MM.1S (cell line): ENCODE measurements around the gene WDR88.

Experiments
- DNase-seq: peaks from one replicate; pipeline ENCODE4 v3.0.0-alpha.2; 2015
- H2AFZ ChIP-seq: fragments of 300-600 bp; sonication (generic); 2 replicates; pipeline ENCODE4 v1.6.0; 2016; ENCODE audit warnings: antibody characterized with exemption, low read length
- H3F3A ChIP-seq: fragments of 300-600 bp; sonication (generic); 2 replicates; pipeline ENCODE4 v1.6.1; 2016; ENCODE audit warnings: mild to moderate bottlenecking, antibody characterized with exemption, low read length, moderate library complexity, mixed read lengths; ENCODE audit not compliant: insufficient read depth
- H3K27ac ChIP-seq: fragments of 300-600 bp; sonication (generic); 2 replicates; pipeline ENCODE4 v1.5.1; 2016; ENCODE audit warnings: mild to moderate bottlenecking, low read length
- H3K27me3 ChIP-seq: fragments of 300-600 bp; sonication (generic); replicated peaks from 2 replicates; pipeline ENCODE4 v1.6.0; 2016; ENCODE audit warnings: low read length; ENCODE audit not compliant: insufficient read depth
- H3K36me3 ChIP-seq: fragments of 300-600 bp; sonication (generic); replicated peaks from 2 replicates; pipeline ENCODE4 v1.6.1; 2016; ENCODE audit warnings: mild to moderate bottlenecking, low read length, mixed read lengths; ENCODE audit not compliant: insufficient read depth
- H3K4me1 ChIP-seq: fragments of 300-600 bp; sonication (generic); 2 replicates; pipeline ENCODE4 v1.6.1; 2016; ENCODE audit warnings: low read length, mixed read lengths
- H3K4me2 ChIP-seq: fragments of 300-600 bp; sonication (generic); 2 replicates; pipeline ENCODE4 v1.6.0; 2016; ENCODE audit warnings: low read depth, low read length
- H3K4me3 ChIP-seq: fragments of 300-600 bp; sonication (generic); 2 replicates; pipeline ENCODE4 v1.5.1; 2016; ENCODE audit warnings: low read length, mixed read lengths
- H3K79me2 ChIP-seq: fragments of 300-600 bp; sonication (generic); 2 replicates; pipeline ENCODE4 v1.6.1; 2016; ENCODE audit warnings: mixed run types, low read length, mixed read lengths
- H3K9ac ChIP-seq: fragments of 300-600 bp; sonication (generic); 2 replicates; pipeline ENCODE4 v1.6.1; 2016; ENCODE audit warnings: low read length, mixed read lengths
- H3K9me2 ChIP-seq: fragments of 300-600 bp; sonication (generic); replicated peaks from 2 replicates; pipeline ENCODE4 v1.6.1; 2016; ENCODE audit warnings: mild to moderate bottlenecking, low read length, mixed read lengths; ENCODE audit not compliant: insufficient read depth
- H3K9me3 ChIP-seq: fragments of 300-600 bp; sonication (generic); replicated peaks from 2 replicates; pipeline ENCODE4 v1.6.1; 2016; ENCODE audit warnings: mild to moderate bottlenecking, low read length, mixed read lengths; ENCODE audit not compliant: insufficient read depth
- H4K20me1 ChIP-seq: fragments of 300-600 bp; sonication (generic); 2 replicates; pipeline ENCODE4 v1.6.1; 2016; ENCODE audit warnings: mild to moderate bottlenecking, low read length, moderate library complexity, mixed read lengths; ENCODE audit not compliant: insufficient read depth
- CTCF ChIP-seq: fragments of 300-600 bp; sonication (generic); IDR thresholded peaks from 2 replicates; pipeline ENCODE4 v1.5.1; 2016; ENCODE audit warnings: antibody characterized with exemption, low read length, mixed read lengths
- EZH2 ChIP-seq: fragments of 300-600 bp; sonication (generic); optimal IDR thresholded peaks from 2 replicates; pipeline ENCODE3; 2017; ENCODE audit warnings: low read depth, mild to moderate bottlenecking, antibody characterized with exemption, low read length, mixed read lengths
- EZH2phosphoT487 ChIP-seq: fragments of 300-600 bp; sonication (generic); IDR thresholded peaks from 2 replicates; pipeline ENCODE4 v1.6.1; 2018; ENCODE audit warnings: antibody characterized with exemption, low read length

WDR88 gene

DNA sequence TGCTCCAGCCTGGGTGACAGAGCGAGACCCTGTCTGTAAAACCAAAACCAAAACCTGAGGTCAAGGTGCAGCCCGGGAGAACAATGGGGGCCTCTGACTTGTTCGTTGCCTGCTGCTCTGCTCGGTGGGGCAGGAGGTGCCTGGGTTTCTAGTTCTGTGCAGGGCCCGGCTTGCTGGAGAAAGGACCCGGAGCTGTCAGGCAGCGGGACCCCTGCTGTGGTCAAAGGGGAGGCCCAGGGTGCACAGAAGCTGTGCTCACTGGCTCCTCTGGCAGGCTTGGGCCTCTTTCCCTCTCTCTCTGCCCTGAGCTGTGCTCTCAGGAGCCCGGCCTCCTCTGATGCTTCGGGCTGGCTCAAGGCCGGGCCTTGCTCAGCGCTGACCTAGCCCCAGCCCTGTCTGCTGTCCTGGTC is 65.7 kb downstream of the WDR88 start:
- Histone ChIP-seq H3K4me1 (no peaks in the 10 kb centered on the region), H3K4me3 (no peak overlapping the region; the same call in 1 of the 2 replicates), H3K36me3 (no peaks in the 10 kb centered on the region), H3K79me2 (no peaks in the 10 kb centered on the region), H3K27me3 (peaks cover 13% of the 10 kb centered on the region), H3K9me2 (no peaks in the 10 kb centered on the region), H2AFZ (peak overlapping the region; percentile 67), H3F3A (no peaks in the 10 kb centered on the region), H3K9ac (peak overlapping the region; percentile 33; the same call in 1 of the 2 replicates), H3K27ac (no peak overlapping the region), H4K20me1 (no peaks in the 10 kb centered on the region), H3K4me2 (peak overlapping the region; percentile 50; the same call in 1 of the 2 replicates), H3K9me3 (no peaks in the 10 kb centered on the region)
- DNase-seq = no peak
- TF ChIP-seq EZH2 (no peak), CTCF (no peak), EZH2phosphoT487 (no peak)

DNA sequence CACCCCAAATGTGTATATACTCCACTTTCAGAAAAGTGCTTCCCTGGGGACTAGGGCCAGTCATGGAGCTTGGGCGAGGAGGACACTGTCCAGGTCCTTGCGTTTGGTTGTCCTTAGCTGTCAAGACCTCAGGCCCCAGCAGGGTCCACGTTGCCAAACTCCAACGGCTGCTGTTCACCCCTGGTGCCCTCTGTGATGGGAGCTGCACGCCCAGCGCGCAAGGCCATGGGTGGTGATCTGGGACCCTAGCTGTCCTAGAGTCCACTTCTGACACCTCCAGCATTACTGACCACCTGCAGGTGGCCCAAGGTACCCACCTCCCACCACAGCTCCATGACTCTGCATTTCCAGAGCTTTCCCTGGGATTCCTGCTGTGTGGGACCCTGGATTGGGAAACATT is 66.3 kb downstream of the WDR88 start:
- Histone ChIP-seq H2AFZ (no peak overlapping the region), H3K4me3 (no peak overlapping the region), H3K9me3 (no peaks in the 10 kb centered on the region), H3K9me2 (no peaks in the 10 kb centered on the region), H3K36me3 (no peaks in the 10 kb centered on the region), H3K4me2 (no peak overlapping the region), H3K27me3 (peaks cover 7% of the 10 kb centered on the region), H3K4me1 (no peaks in the 10 kb centered on the region), H4K20me1 (no peaks in the 10 kb centered on the region), H3K27ac (no peak overlapping the region), H3F3A (no peaks in the 10 kb centered on the region), H3K79me2 (no peaks in the 10 kb centered on the region), H3K9ac (no peak overlapping the region)
- no peak for DNase-seq
- no peak for TF ChIP-seq EZH2phosphoT487
- TF ChIP-seq CTCF = no peak
- no peak for TF ChIP-seq EZH2

DNA sequence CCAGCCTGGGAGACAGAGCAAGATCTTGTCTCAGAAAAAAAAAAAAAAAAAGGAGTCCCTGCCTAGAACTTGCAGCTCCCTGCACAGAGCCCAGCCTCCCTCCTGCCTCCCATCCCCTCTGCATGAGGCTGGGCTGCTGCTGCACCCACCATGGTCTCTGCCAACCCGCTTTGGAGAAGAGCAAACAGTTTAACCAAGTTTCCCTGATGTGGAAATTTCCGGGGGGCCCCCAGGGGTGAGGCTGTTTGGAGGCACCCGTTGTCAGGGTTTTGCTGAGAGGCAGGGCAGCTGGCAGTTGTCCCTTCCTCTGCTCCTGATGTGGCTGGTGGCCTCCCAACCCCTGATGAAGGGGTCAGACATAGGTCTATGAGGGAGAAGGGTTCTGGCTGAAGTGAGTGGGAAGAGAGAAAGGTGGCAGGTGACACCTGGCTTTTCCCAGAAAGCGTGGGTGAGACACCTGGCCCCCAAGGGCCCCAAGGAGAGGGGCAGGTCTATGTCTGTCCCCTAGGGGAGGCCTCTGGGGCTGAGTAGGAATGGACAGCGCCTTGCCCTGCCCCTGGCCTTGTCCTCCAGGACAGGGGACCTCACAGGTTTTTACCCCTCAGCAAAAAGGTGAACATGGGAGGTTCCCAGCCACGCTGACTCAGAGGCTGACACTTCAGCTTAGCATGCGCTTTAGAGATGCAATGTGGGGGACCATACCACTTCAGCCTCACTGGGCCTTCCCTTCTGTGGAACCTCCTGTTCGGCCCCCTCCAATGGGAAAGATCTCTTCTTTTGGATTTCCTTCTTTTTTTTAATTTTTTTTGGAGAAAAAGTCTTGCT is 67.7 kb downstream of the WDR88 start:
- no peaks in the 10 kb centered on the region for H4K20me1 ChIP-seq
- TF ChIP-seq EZH2 (no peak), EZH2phosphoT487 (no peak), CTCF (no peak)
- H3K27me3 ChIP-seq = no peaks in the 10 kb centered on the region; the same call in 1 of the 2 replicates
- H3K79me2 ChIP-seq = no peaks in the 10 kb centered on the region
- no peak overlapping the region for H3K4me2 ChIP-seq
- H2AFZ ChIP-seq = no peak overlapping the region
- H3K4me3 ChIP-seq = no peak overlapping the region
- no peaks in the 10 kb centered on the region for H3K9me3 ChIP-seq
- no peak for DNase-seq
- H3K36me3 ChIP-seq = no peaks in the 10 kb centered on the region
- H3K27ac ChIP-seq = no peak overlapping the region
- no peaks in the 10 kb centered on the region for H3K4me1 ChIP-seq
- no peak overlapping the region for H3K9ac ChIP-seq
- no peaks in the 10 kb centered on the region for H3F3A ChIP-seq
- H3K9me2 ChIP-seq = no peaks in the 10 kb centered on the region
